GM18507 (cell line): ENCODE measurements around the gene MSANTD3.
"Not testable (repeated sequence)": the region's sequence is repeated elsewhere in the genome, so short reads cannot be mapped to it uniquely, and the experiment has no call there.

Experiments
- DNase-seq: peaks from one replicate; pipeline ENCODE4 v3.0.0; 2011; ENCODE audit warnings: low read depth; ENCODE audit not compliant: insufficient read length; ENCODE audit errors: extremely low spot score
- FAIRE-seq: peaks from 2 replicates; lab custom pipeline; 2011; peaks lifted over from hg19 to GRCh38; lab: Jason Lieb, UNC

The MSANTD3 gene

GRCh38 chr9:100426530-100427365, at the start of gene MSANTD3:
Gene MSANTD3 (plus strand): TSS chr9:100427143. CDS start chr9:100441939, 14,796 bp downstream.
- no peak for FAIRE-seq

DNA sequence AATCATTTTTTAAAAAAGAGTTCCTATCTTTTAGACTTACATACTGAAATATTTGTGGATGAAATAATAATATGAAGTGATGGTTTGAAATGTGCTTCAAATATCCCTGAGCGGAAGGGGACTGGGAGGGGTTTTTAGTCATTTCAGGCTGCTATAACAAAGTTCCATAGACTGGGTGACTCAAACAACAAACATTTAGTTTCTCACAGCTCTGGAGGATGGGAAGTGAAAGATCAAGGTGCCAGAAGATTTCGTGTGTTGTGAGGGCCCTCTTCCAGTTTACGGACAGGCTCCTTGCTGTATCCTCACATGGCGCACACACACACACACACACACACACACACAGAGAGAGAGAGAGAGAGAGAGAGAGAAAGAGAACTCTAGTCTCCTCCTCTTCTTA, 47.1 kb upstream of the MSANTD3 start:
- DNase-seq (no peak), FAIRE-seq (no peak)

More at GRCh38 chr9:100426530-100427365, at the start of gene MSANTD3:
- peak; percentile 51 for DNase-seq

DNA sequence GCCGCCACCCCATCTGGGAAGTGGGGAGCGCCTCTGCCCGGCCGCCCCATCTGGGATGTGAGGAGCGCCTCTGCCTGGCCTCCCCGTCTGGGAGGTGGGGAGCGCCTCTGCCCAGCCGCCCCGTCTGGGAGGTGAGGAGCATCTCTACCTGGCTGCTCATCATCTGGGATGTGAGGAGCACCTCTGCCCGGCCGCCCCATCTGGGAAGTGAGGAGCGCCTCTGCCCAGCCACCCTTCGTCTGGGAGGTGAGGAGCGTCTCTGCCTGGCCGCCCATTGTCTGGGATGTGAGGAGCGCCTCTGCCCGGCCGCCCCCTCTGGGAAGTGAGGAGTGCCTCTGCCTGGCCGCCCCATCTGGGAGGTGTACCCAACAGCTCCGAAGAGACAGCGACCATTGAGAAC, 34.0 kb upstream of the MSANTD3 start:
- not testable (repeated sequence) for DNase-seq, FAIRE-seq

DNA sequence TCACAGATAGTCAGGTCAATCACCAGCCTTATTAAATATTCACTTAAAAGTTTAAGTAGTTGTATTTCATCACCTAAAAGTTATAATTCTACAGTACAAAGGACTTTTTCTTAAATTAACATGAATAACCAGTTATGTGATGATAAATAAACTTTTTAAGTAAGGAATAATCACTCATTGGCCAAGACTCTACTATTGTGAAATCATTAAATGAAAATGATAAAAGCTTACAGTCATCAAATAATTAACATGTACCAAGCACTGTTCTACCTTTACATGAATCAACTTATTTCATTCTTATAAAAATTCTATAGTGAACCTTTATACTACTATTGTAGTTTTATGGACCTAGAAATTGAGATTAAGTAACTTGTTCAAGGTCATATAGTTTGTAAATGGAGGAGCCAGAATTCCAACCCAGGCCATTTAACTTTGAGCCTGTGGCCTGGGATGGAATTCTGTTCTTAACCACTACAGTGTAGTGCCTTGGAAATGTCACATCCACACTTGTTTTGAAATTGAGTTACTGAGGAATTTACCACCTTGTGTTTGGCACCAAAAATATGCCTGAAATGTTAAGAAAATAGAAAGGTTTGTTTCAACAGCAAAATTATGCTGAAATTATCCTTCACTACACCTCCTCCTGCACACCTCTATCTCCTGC, 32.8 kb upstream of the MSANTD3 start:
- DNase-seq (no peak), FAIRE-seq (no peak)

DNA sequence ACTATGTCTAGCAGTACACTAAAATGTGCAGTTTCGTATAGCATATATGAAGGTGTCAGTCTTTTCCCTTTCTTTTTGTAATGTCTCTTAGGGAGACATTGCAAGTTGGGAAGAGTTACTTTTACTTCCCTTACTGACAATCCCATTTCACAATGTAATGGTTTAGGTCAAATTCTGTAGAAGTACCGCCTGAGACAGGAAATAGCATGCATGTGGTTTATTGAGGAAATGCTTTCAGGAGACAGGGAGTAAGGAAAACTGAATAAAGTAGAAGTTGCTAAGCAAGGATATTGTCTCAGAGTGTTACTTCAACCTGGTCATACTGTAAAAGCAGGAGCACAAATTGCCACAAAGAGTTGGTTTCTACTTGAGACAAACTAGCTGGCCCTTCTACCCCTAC, 32.1 kb upstream of the MSANTD3 start:
- DNase-seq (no peak), FAIRE-seq (no peak)

GRCh38 chr9:100396769-100397168, 30.2 kb upstream of the MSANTD3 start:
- FAIRE-seq (no peak), DNase-seq (no peak)

DNA sequence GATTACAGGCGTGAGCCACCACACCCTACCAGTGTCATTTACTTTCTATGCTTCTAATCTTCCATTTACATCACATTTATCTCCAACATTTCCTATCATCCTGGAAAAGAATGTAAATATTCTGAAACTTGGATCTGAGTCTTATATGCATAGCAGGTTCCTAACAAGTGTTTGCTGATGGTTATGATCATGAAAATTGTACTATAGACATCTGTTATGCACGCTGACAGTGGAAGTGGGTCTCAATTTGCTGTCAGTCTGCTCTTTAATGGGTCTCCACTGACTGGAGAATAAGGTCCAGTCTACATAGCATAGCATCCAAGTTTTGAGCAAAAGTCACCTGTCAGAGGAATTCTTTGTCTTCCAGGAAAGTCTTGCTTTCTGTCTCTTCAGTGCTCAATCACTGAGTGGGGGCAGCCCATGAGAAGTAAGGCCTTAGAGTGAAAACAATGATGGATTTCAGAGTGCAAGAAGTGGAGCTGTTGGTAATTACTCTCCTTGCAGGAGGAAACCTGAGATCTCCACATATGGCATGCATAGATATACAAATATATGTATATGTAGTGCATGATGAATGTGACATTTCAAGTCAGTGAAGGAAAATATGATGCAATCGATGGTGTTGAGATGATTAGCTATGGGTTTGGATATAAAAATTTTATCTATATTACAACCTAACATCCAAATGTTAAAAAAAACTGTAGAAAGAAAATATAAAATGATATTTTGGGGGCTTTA, 29.2 kb upstream of the MSANTD3 start:
- FAIRE-seq: no peak

DNA sequence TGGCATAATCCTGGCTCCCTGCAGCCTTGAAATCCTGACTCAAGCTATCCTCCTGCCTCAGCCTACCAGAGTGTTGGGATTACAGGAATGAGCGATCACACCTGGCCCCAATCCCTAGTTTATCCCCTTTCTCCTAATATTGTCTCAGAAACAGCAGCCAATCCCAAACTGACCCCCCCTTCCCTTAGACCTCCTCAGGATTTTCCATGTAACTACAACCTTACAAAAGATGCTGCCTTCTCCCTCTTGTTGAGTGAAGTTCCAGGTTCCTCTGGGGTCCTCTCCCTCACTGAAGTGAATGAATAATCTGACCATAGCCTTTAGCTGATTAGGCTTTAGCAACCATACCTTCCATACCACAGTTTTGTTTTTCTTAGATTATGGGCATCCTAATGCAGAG, 25.9 kb upstream of the MSANTD3 start:
- DNase-seq (no peak), FAIRE-seq (no peak)

More for the DNA sequence above, 29.2 kb upstream of the MSANTD3 start:
- DNase-seq: no peak

- no peak for DNase-seq
- FAIRE-seq: no peak
These were observed 20.0 kb upstream of the MSANTD3 start for GRCh38 chr9:100406962-100407361.

GRCh38 chr9:100408546-100409175, 18.3 kb upstream of the MSANTD3 start:
- DNase-seq: no peak
- no peak for FAIRE-seq

DNA sequence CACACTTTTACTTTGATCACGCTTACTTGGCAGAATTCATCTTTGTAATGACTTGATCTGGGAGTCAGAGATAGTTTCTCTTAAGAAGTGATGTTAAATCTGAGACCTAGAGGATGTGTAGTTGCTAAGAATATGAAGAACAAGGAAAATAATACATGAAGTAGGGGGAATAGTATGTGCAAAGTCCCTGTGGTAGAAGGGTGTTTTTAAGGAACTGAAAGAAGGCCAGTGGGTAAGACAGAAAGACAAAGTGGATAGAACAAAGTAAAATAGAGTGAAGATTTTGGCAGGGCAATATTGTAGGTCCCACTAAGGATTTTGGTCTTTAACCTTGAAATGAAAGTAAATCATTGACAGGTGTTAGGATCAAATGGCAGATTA, 17.8 kb upstream of the MSANTD3 start:
- DNase-seq: no peak
- FAIRE-seq: no peak

GRCh38 chr9:100411472-100412283, 15.3 kb upstream of the MSANTD3 start:
- peak; percentile 78 for DNase-seq
- FAIRE-seq: peak; percentile 95

DNA sequence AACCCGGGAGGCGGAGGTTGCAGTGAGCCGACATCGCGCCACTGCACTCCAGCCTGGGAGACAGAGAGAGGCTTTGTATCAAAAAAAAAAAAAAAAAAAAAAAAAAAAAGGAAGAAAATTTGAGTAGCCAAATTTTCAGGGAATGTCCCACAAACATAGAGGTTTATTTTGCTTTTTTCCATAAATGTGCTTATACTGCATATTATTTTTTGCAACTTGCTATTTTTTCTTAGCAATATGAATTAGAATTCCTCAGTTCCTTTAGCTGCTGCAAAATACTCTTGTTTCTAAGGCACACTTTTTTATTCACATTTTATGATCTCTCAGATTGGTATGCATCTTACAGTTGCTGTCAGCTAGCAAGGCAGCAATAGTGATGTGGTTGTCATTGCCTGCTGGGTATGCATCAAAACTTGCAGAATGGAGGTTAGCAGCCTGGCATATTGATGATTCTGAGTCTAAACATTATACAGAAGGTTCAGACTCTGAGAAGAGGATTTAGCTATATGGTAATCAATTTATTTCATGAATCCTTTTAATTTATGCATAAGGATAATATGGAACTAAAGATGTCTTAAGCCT, 13.0 kb upstream of the MSANTD3 start:
- DNase-seq (no peak), FAIRE-seq (no peak)

- no peak for FAIRE-seq
- DNase-seq: no peak
These were observed 9.1 kb upstream of the MSANTD3 start for GRCh38 chr9:100417815-100418214.

DNA sequence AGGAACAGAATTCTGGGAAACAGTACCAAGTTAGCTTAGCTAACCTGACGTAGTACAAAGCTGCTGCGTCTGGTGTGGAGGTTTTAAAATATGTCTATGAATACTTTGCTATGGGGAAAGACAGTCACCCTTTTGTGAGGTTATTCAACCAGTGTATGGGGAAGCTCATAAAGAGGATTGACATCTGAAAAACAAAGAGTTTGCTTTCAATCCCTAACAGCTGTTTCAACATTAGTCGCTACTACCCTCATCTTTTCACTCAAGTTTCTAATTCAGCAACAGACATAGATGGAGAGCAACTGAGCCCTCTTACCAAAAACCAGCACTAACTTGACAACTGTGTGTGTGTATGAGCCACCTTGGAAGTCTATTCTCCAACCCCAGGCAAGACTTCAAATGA, 7.8 kb upstream of the MSANTD3 start:
- no peak for DNase-seq
- FAIRE-seq: no peak

DNA sequence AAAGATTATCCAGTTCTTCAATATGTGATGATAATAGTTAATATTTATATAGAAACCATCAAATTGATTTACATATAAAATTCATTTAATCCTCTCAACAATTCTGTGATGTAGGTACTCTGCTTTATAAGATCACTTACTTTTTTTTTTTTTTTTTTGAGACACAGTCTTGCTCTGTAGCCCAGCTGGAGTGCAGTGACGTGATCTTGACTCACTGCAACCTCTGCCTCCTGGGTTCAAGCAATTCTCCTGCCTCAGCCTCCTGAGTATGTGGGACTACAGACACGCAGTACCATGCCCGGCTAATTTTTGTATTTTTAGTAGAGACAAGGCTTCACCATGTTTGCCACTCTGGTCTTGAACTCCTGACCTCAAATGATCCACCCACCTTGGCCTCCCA, 5.8 kb upstream of the MSANTD3 start:
- DNase-seq, FAIRE-seq: not testable (repeated sequence)

DNA sequence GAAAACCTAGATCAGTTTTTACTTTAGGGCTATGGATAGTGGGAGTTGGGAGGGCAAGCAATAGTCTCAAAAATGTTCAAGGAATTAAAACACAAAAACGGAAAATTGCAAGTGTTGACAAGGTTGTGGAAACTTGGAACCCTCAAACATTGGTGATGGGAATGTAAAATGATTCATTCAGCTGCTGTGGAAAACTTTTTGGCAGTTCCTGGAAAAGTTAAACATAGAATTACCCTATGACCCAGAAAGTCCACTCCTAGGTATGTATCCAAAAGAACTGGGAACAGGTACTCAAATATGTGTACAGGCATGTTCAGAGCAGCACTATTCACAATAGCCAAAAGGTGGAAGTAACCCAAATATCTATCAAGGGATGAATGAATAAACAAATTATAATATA, 1.2 kb upstream of the MSANTD3 start:
- DNase-seq (no peak), FAIRE-seq (no peak)

DNA sequence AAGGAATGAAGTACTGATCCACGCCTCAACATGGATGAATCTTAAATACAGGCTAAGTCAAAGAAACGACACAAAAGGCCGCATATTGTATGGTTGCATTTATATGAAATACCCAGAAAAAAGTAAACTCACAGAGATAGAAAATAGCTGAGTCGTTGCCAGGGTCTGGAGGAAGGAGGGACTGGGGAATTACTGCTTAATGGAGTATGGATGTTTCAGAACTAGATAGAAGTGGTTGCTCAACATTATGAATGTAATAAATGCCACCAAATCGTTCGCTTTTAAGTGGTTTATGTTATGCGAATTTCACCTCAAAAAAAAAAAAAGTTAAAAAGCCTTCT, 784 bp upstream of the MSANTD3 start:
- FAIRE-seq (no peak), DNase-seq (no peak)
